GM12891 (cell line): ENCODE results near the gene NMU.

Experiments used
- POLR2A ChIP-seq: IDR thresholded peaks from 2 replicates; pipeline ENCODE4 v1.6.1; 2011; ENCODE audit warnings: low read depth, low read length, control low read depth
- POLR2AphosphoS5 ChIP-seq: IDR thresholded peaks from 2 replicates; pipeline ENCODE4 v1.6.1; 2011; ENCODE audit warnings: low read depth, low read length, control low read depth

GRCh38 chr4:55571806-55572205 lies 64.3 kb downstream of the NMU start:
- TF ChIP-seq POLR2AphosphoS5 = no peak
- TF ChIP-seq POLR2A = no peak
